ENCODE measurements around the gene EIF4G1.
A peak's percentile ranks its signal among the peaks of the same experiment; 100 is the strongest.
"Not testable (repeated sequence)": the region's sequence is repeated elsewhere in the genome, so short reads cannot be mapped to it uniquely, and the experiment has no call there.

The EIF4G1 gene

DNA sequence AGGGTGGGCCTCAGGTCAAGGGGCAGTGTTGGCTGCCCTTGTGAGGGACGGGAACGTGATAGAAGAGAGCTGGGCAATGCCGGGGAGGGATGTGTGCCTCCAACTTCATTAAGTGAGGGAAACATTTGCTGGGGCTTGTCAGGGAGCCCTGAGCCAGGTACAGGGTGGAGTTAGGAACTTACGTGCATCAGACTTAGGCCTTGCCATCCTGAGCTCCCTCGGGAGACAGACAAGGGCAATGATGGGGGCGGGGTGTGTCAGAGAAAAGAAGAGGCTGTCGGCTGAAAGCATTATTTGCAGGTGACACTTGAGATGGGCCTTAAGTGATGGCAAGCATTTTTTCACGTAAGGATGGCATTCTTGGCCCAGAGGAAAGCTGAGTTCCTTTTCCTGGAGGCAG, 24.6 kb downstream of the EIF4G1 start:
- intact Hi-C loops (cut with DNase I; ENCODE audit: low total_unique reads), result loop anchor here (2.0 kb wide), 1 partner anchor 40 kb away; the partner anchor contains the start of gene PSMD2
- peak overlapping the region; percentile 90 to 94 for H3K4me3 ChIP-seq
- no peak for DNase-seq

DNA sequence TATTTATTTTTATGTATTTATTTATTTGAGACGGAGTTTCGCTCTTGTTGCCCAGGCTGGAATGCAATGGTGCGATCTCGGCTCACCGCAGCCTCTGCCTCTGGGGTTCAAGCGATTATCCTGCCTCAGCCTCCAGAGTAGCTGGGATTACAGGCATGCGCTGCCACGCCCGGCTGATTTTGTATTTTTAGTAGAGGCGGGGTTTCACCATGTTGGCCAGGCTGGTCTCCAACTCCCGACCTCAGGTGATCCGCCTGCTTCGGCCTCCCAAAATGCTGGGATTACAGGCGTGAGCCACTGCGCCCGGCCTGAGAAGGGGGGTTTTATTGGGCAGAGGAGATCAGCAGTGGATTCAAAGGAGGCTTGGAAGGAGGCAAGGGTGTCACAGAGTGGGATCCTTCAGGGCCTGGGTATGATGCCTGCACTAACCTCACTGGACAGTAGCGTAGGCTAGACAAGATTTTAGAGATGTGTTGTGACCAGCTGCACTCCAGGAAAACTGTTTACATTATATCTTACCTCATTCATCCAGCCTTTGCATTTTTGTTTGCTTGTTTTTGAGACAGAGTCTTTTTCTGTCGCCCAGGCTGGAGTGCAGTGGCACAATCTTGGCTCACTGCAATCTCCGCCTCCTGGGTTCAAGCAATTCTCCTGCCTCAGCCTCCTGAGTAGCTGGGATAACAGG, 25.2 kb downstream of the EIF4G1 start:
- not testable (repeated sequence) for DNase-seq, H3K9me3 ChIP-seq, H3K27me3 ChIP-seq, H3K4me3 ChIP-seq
- intact Hi-C loops (cut with DNase I; ENCODE audit: low total_unique reads), result loop anchor here (2.0 kb wide), 1 partner anchor 41 kb away; the partner anchor contains the start of gene PSMD2
- Histone ChIP-seq H3K27ac (peak overlapping the region; percentile 97 to 98), H3K4me1 (peaks cover 0 to 39% (median 27%) of the 10 kb centered on the region in 4 donors), H3K36me3 (peaks cover 36 to 42% (median 40%) of the 10 kb centered on the region in 3 donors)

More for the DNA sequence above, 24.6 kb downstream of the EIF4G1 start:
- Histone ChIP-seq H3K27ac (peak overlapping the region; percentile 97 to 98), H3K36me3 (peaks cover 34 to 41% (median 40%) of the 10 kb centered on the region in 3 donors), H3K4me1 (peaks cover 0 to 39% (median 27%) of the 10 kb centered on the region in 4 donors), H3K27me3 (no peaks in the 10 kb centered on the region), H3K9me3 (no peaks in the 10 kb centered on the region)
- no peak for TF ChIP-seq CTCF (IDR thresholded peaks at IDR 0.05)

DNA sequence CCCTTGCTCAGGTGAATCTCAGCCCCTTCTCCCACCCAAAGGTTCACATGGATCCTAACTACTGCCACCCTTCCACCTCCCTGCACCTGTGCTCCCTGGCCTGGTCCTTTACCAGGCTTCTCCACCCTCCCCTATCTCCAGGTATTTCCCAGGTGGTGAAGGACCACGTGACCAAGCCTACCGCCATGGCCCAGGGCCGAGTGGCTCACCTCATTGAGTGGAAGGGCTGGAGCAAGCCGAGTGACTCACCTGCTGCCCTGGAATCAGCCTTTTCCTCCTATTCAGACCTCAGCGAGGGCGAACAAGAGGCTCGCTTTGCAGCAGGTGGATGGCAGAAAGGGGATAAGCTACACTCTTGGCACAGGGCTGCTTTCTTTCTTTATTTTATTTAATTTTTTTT, 27.5 kb downstream of the EIF4G1 start:
- Histone ChIP-seq H3K4me1 (peaks cover 0 to 41% (median 24%) of the 10 kb centered on the region in 4 donors), H3K27me3 (no peaks in the 10 kb centered on the region), H3K4me3 (no peak overlapping the region), H3K27ac (no peak overlapping the region), H3K9me3 (no peaks in the 10 kb centered on the region), H3K36me3 (peaks cover 39 to 49% (median 39%) of the 10 kb centered on the region in 3 donors)
- no peak for TF ChIP-seq CTCF (IDR thresholded peaks at IDR 0.05)
- no peak for DNase-seq
- intact Hi-C loops (cut with DNase I; ENCODE audit: low total_unique reads), result no loop called here

GRCh38 chr3:184343200-184343876, 28.9 kb downstream of the EIF4G1 start:
- intact Hi-C loops (cut with DNase I; ENCODE audit: low total_unique reads), result no loop called here
- Histone ChIP-seq H3K4me3 (no peak overlapping the region), H3K27ac (no peak overlapping the region), H3K36me3 (peaks cover 39 to 49% (median 39%) of the 10 kb centered on the region in 3 donors), H3K27me3 (no peaks in the 10 kb centered on the region), H3K4me1 (peaks cover 0 to 27% (median 13%) of the 10 kb centered on the region in 4 donors), H3K9me3 (no peaks in the 10 kb centered on the region)
- TF ChIP-seq CTCF (IDR thresholded peaks at IDR 0.05), result no peak
- no peak for DNase-seq

GRCh38 chr3:184344579-184345316, 30.3 kb downstream of the EIF4G1 start:
- Histone ChIP-seq H3K4me1 (peaks cover 0 to 14% (median 1%) of the 10 kb centered on the region in 4 donors), H3K27ac (no peak overlapping the region), H3K4me3 (no peak overlapping the region), H3K27me3 (no peaks in the 10 kb centered on the region), H3K36me3 (peaks cover 39 to 49% (median 39%) of the 10 kb centered on the region in 3 donors), H3K9me3 (no peaks in the 10 kb centered on the region)
- intact Hi-C loops (cut with DNase I; ENCODE audit: low total_unique reads), result no loop called here
- no peak for TF ChIP-seq CTCF (IDR thresholded peaks at IDR 0.05)
- no peak for DNase-seq

Data from tibial artery (tissue), 4 donors.